Activated CD4-positive, alpha-beta T cell treated with anti-CD3 and anti-CD28 coated beads, Interleukin-2, amount 10 ng/mL, durations not matched to agents 7 days and 5 days (primary cell): ENCODE measurements around the gene MGAT5B. TPM values are rescaled to one million over a fixed set of nuclear protein-coding genes. Genes with fewer than 3 reads are reported as not detected.
"Not testable (repeated sequence)": the region's sequence is repeated elsewhere in the genome, so short reads cannot be mapped to it uniquely, and the experiment has no call there.

ENCODE experiments used
- CTCF ChIA-PET: fragments of 350-600 bp; sonication (Branson Sonifier 250); formaldehyde crosslinking; loops from one replicate; lab custom pipeline; 2021; ENCODE audit warnings: antibody characterized with exemption; lab: Charles Lee
- POLR2A ChIA-PET: fragments of 350-600 bp; sonication (Branson Sonifier 250); formaldehyde crosslinking; loops from one replicate; lab custom pipeline; 2021; ENCODE audit warnings: antibody characterized with exemption; lab: Charles Lee
- DNase-seq: peaks from one replicate; pipeline ENCODE4 v3.0.0-alpha.2; 2020
- H3K27ac Mint-ChIP-seq: one replicate; pipeline ENCODE4 v1.8.0; 2021; ENCODE audit warnings: mild to moderate bottlenecking, moderate library complexity, mixed read lengths
- H3K27me3 Mint-ChIP-seq: one replicate; pipeline ENCODE4 v1.8.0; 2021; ENCODE audit warnings: mixed read lengths
- H3K36me3 Mint-ChIP-seq: one replicate; pipeline ENCODE4 v1.8.0; 2021; ENCODE audit warnings: low read depth, mixed read lengths
- H3K4me1 Mint-ChIP-seq: one replicate; pipeline ENCODE4 v1.8.0; 2021; ENCODE audit warnings: mixed read lengths
- H3K4me3 Mint-ChIP-seq: one replicate; pipeline ENCODE4 v1.8.0; 2021; ENCODE audit warnings: mild to moderate bottlenecking, moderate library complexity, mixed read lengths
- H3K9me3 Mint-ChIP-seq: one replicate; pipeline ENCODE4 v1.8.0; 2021; ENCODE audit warnings: mixed read lengths
- total RNA-seq, 2 experiments: library from RNA; stranded (reverse); gene quantifications; one replicate each; pipeline ENCODE4 v1.2.3, GENCODE V29; 2021

The MGAT5B gene
- total RNA-seq, 2 experiments from 2014 or later, result 0.12 to 0.45 TPM

- Mint-ChIP-seq H3K27me3 (peaks cover 42% of the 10 kb centered on the region), H3K36me3 (no peaks in the 10 kb centered on the region), H3K9me3 (no peaks in the 10 kb centered on the region), H3K27ac (no peak overlapping the region), H3K4me3 (no peak overlapping the region), H3K4me1 (peaks cover 15% of the 10 kb centered on the region)
- no peak for DNase-seq
- CTCF ChIA-PET, result interaction anchor here (0.6 to 1.0 kb wide), 2 partner anchors 73 to 75 kb away, joined by 3 to 6 read pairs; no protein-coding TSS in a partner anchor
- POLR2A ChIA-PET, result no interaction called here
Measured at GRCh38 chr17:76840884-76841775, 27.1 kb upstream of the MGAT5B start.

GRCh38 chr17:76841776-76842405, 26.3 kb upstream of the MGAT5B start:
- ChIA-PET POLR2A (no interaction called here), CTCF (interaction anchor here (0.6 to 1.0 kb wide), 2 partner anchors 73 to 75 kb away, joined by 3 to 6 read pairs; no protein-coding TSS in a partner anchor)
- no peaks in the 10 kb centered on the region for H3K9me3 Mint-ChIP-seq
- no peaks in the 10 kb centered on the region for H3K36me3 Mint-ChIP-seq
- peaks cover 15% of the 10 kb centered on the region for H3K4me1 Mint-ChIP-seq
- peaks cover 47% of the 10 kb centered on the region for H3K27me3 Mint-ChIP-seq
- DNase-seq, result no peak
- H3K27ac Mint-ChIP-seq, result no peak overlapping the region
- no peak overlapping the region for H3K4me3 Mint-ChIP-seq

- not testable (repeated sequence) for H3K27ac Mint-ChIP-seq, H3K4me3 Mint-ChIP-seq, DNase-seq, H3K36me3 Mint-ChIP-seq, H3K9me3 Mint-ChIP-seq
- peaks cover 15% of the 10 kb centered on the region for H3K4me1 Mint-ChIP-seq
- ChIA-PET CTCF (interaction anchor here (0.7 kb wide), 1 partner anchor 241 kb away, joined by 3 read pairs; no protein-coding TSS in a partner anchor), POLR2A (interaction anchor here (0.6 kb wide), 1 partner anchor 84 kb away, joined by 3 read pairs; no protein-coding TSS in a partner anchor)
- peaks cover 54% of the 10 kb centered on the region for H3K27me3 Mint-ChIP-seq
Measured at GRCh38 chr17:76843068-76843467, 25.1 kb upstream of the MGAT5B start.

GRCh38 chr17:76843703-76844484, 24.3 kb upstream of the MGAT5B start:
- Mint-ChIP-seq H3K36me3 (no peaks in the 10 kb centered on the region), H3K27me3 (peaks cover 54% of the 10 kb centered on the region), H3K9me3 (no peaks in the 10 kb centered on the region), H3K4me3 (no peak overlapping the region), H3K4me1 (peaks cover 15% of the 10 kb centered on the region), H3K27ac (no peak overlapping the region)
- CTCF ChIA-PET, result no interaction called here
- POLR2A ChIA-PET, result no interaction called here
- no peak for DNase-seq

- H3K4me3 Mint-ChIP-seq, result no peak overlapping the region
- H3K9me3 Mint-ChIP-seq, result no peaks in the 10 kb centered on the region
- no peak overlapping the region for H3K27ac Mint-ChIP-seq
- H3K36me3 Mint-ChIP-seq, result no peaks in the 10 kb centered on the region
- ChIA-PET POLR2A (no interaction called here), CTCF (no interaction called here)
- H3K27me3 Mint-ChIP-seq, result peaks cover 54% of the 10 kb centered on the region
- H3K4me1 Mint-ChIP-seq, result peaks cover 15% of the 10 kb centered on the region
- no peak for DNase-seq
Measured at GRCh38 chr17:76844485-76844829, 23.7 kb upstream of the MGAT5B start.

GRCh38 chr17:76844846-76845245, 23.4 kb upstream of the MGAT5B start:
- ChIA-PET CTCF (no interaction called here), POLR2A (no interaction called here)
- no peak overlapping the region for H3K27ac Mint-ChIP-seq
- H3K4me3 Mint-ChIP-seq, result no peak overlapping the region
- H3K4me1 Mint-ChIP-seq, result peaks cover 11% of the 10 kb centered on the region
- H3K27me3 Mint-ChIP-seq, result peaks cover 52% of the 10 kb centered on the region
- DNase-seq, result no peak
- H3K36me3 Mint-ChIP-seq, result no peaks in the 10 kb centered on the region
- H3K9me3 Mint-ChIP-seq, result no peaks in the 10 kb centered on the region

GRCh38 chr17:76845541-76846017, 22.6 kb upstream of the MGAT5B start:
- DNase-seq, result no peak
- ChIA-PET CTCF (interaction anchor here (1.0 kb wide), 1 partner anchor 29 kb away, joined by 3 read pairs; no protein-coding TSS in a partner anchor), POLR2A (no interaction called here)
- Mint-ChIP-seq H3K27me3 (peaks cover 45% of the 10 kb centered on the region), H3K9me3 (no peaks in the 10 kb centered on the region), H3K4me1 (peaks cover 4% of the 10 kb centered on the region), H3K27ac (no peak overlapping the region), H3K4me3 (no peak overlapping the region), H3K36me3 (no peaks in the 10 kb centered on the region)

GRCh38 chr17:76847031-76847430, 21.2 kb upstream of the MGAT5B start:
- ChIA-PET CTCF (interaction anchor here (0.7 to 0.8 kb wide), 2 partner anchors 21 to 1266 kb away, joined by 3 read pairs; partner anchors contain the start of gene MGAT5B), POLR2A (interaction anchor here (0.6 to 0.7 kb wide), 2 partner anchors 100 to 946 kb away, joined by 3 to 4 read pairs; no protein-coding TSS in a partner anchor)
- H3K9me3 Mint-ChIP-seq, result no peaks in the 10 kb centered on the region
- DNase-seq, result no peak
- no peaks in the 10 kb centered on the region for H3K4me1 Mint-ChIP-seq
- no peaks in the 10 kb centered on the region for H3K36me3 Mint-ChIP-seq
- H3K27ac Mint-ChIP-seq, result no peak overlapping the region
- peaks cover 30% of the 10 kb centered on the region for H3K27me3 Mint-ChIP-seq
- H3K4me3 Mint-ChIP-seq, result no peak overlapping the region

GRCh38 chr17:76848670-76849069, 19.5 kb upstream of the MGAT5B start:
- no peak overlapping the region for H3K4me3 Mint-ChIP-seq
- DNase-seq, result no peak
- ChIA-PET CTCF (no interaction called here), POLR2A (no interaction called here)
- no peaks in the 10 kb centered on the region for H3K36me3 Mint-ChIP-seq
- H3K27ac Mint-ChIP-seq, result no peak overlapping the region
- H3K9me3 Mint-ChIP-seq, result no peaks in the 10 kb centered on the region
- H3K27me3 Mint-ChIP-seq, result peaks cover 23% of the 10 kb centered on the region
- no peaks in the 10 kb centered on the region for H3K4me1 Mint-ChIP-seq

- H3K4me1 Mint-ChIP-seq, H3K36me3 Mint-ChIP-seq, POLR2A ChIA-PET, H3K27ac Mint-ChIP-seq, CTCF ChIA-PET, H3K4me3 Mint-ChIP-seq, DNase-seq, H3K9me3 Mint-ChIP-seq: not testable (repeated sequence)
- H3K27me3 Mint-ChIP-seq, result peaks cover 23% of the 10 kb centered on the region
Measured at GRCh38 chr17:76849160-76849559, 19.0 kb upstream of the MGAT5B start.

- H3K27me3 Mint-ChIP-seq, result peaks cover 7% of the 10 kb centered on the region
- POLR2A ChIA-PET, result no interaction called here
- no peaks in the 10 kb centered on the region for H3K36me3 Mint-ChIP-seq
- H3K27ac Mint-ChIP-seq, result no peak overlapping the region
- no peak for DNase-seq
- no peak overlapping the region for H3K4me3 Mint-ChIP-seq
- H3K9me3 Mint-ChIP-seq, result no peaks in the 10 kb centered on the region
- H3K4me1 Mint-ChIP-seq, result no peaks in the 10 kb centered on the region
- CTCF ChIA-PET, result no interaction called here
Measured at GRCh38 chr17:76852843-76853242, 15.4 kb upstream of the MGAT5B start.

GRCh38 chr17:76855105-76855504, 13.1 kb upstream of the MGAT5B start:
- H3K9me3 Mint-ChIP-seq, result no peaks in the 10 kb centered on the region
- DNase-seq, result no peak
- no peak overlapping the region for H3K4me3 Mint-ChIP-seq
- no peaks in the 10 kb centered on the region for H3K36me3 Mint-ChIP-seq
- CTCF ChIA-PET, result interaction anchor here (0.6 to 1.4 kb wide), 2 partner anchors 201 to 212 kb away, joined by 3 read pairs; no protein-coding TSS in a partner anchor
- POLR2A ChIA-PET, result no interaction called here
- H3K27me3 Mint-ChIP-seq, result peaks cover 9% of the 10 kb centered on the region
- no peaks in the 10 kb centered on the region for H3K4me1 Mint-ChIP-seq
- no peak overlapping the region for H3K27ac Mint-ChIP-seq
